ENCODE data around the gene PDZRN4.

Gene PDZRN4

GRCh38 chr12:41365653-41366171 is 177.6 kb downstream of the PDZRN4 start:
- no peak for DNase-seq

GRCh38 chr12:41367726-41368405 is 179.7 kb downstream of the PDZRN4 start:
- no peak for DNase-seq

GRCh38 chr12:41380878-41381277 is 192.8 kb downstream of the PDZRN4 start:
- DNase-seq, result no peak

GRCh38 chr12:41402801-41403200 is 214.7 kb downstream of the PDZRN4 start:
- no peak for DNase-seq

GRCh38 chr12:41407232-41407799 is 219.2 kb downstream of the PDZRN4 start:
- DNase-seq, result no peak

GRCh38 chr12:41409628-41410027 is 221.5 kb downstream of the PDZRN4 start:
- no peak for DNase-seq

GRCh38 chr12:41418586-41418985 is 230.5 kb downstream of the PDZRN4 start:
- no peak for DNase-seq

GRCh38 chr12:41419131-41419893 is 231.2 kb downstream of the PDZRN4 start:
- DNase-seq, result no peak

- no peak for DNase-seq
Observed at GRCh38 chr12:41424651-41425050, 236.5 kb downstream of the PDZRN4 start.

GRCh38 chr12:41433460-41433859 is 245.3 kb downstream of the PDZRN4 start:
- DNase-seq, result no peak

GRCh38 chr12:41436076-41436475 is 248.0 kb downstream of the PDZRN4 start:
- no peak for DNase-seq

GRCh38 chr12:41437563-41437962 is 249.4 kb downstream of the PDZRN4 start:
- DNase-seq, result no peak

GRCh38 chr12:41438854-41439541 is 250.9 kb downstream of the PDZRN4 start:
- DNase-seq, result no peak

- no peak for DNase-seq
Observed at GRCh38 chr12:41439801-41440200, 251.7 kb downstream of the PDZRN4 start.

- no peak for DNase-seq
Observed at GRCh38 chr12:41441180-41441579, 253.1 kb downstream of the PDZRN4 start.

GRCh38 chr12:41442896-41443295 is 254.8 kb downstream of the PDZRN4 start:
- no peak for DNase-seq

- no peak for DNase-seq
Observed at GRCh38 chr12:41443690-41444089, 255.6 kb downstream of the PDZRN4 start.

- no peak for DNase-seq
Observed at GRCh38 chr12:41452838-41453407, 264.8 kb downstream of the PDZRN4 start.

GRCh38 chr12:41453409-41453808 is 265.3 kb downstream of the PDZRN4 start:
- DNase-seq, result no peak

- DNase-seq, result no peak
Observed at GRCh38 chr12:41459111-41459905, 271.2 kb downstream of the PDZRN4 start.

GRCh38 chr12:41459906-41460214 is 271.7 kb downstream of the PDZRN4 start:
- DNase-seq, result no peak

GRCh38 chr12:41460906-41461305 is 272.8 kb downstream of the PDZRN4 start:
- DNase-seq, result no peak

Data from stimulated activated CD4-positive, alpha-beta T cell treated with anti-CD3 and anti-CD28 coated beads, Interleukin-4, amount 100 ng/mL, for 4 hours (primary cell).